Panc1 (cell line): ENCODE data around the gene UGT1A6. TPM values are rescaled to one million over a fixed set of nuclear protein-coding genes. Genes with fewer than 3 reads are reported as not detected.

Experiments
- ATAC-seq: fragments of 200-7000 bp; cut with Tn5 transposase; 2 replicates; pipeline ENCODE4 v1.9.1; 2020; ENCODE audit warnings: mild to moderate bottlenecking, moderate library complexity
- BruUV-seq: library from RNA; stranded (reverse); fragments of 400-500 nt; replicated peaks from 2 replicates; lab custom pipeline; 2021; lab: Mats Ljungman, UMichigan
- CTCF ChIA-PET: fragments of 300-600 bp; sonication (Branson Sonifier 250); formaldehyde crosslinking; loops from one replicate; lab custom pipeline; 2022; ENCODE audit warnings: antibody characterized with exemption; lab: Charles Lee
- POLR2A ChIA-PET: fragments of 300-600 bp; sonication (Branson Sonifier 250); formaldehyde crosslinking; loops from one replicate; lab custom pipeline; 2022; ENCODE audit warnings: antibody characterized with exemption; lab: Charles Lee
- DNase-seq: peaks from one replicate; pipeline ENCODE4 v3.0.0-alpha.2; 2010; ENCODE audit warnings: low read depth, low spot score
- H3K27ac ChIP-seq: 2 replicates; pipeline ENCODE4 v1.5.1; 2011; ENCODE audit warnings: mild to moderate bottlenecking, low read length, inconsistent platforms
- H3K27me3 ChIP-seq: fragments of 200-500 bp; sonication (Bioruptor generic); 2 replicates; pipeline ENCODE4 v1.6.0; 2014; ENCODE audit warnings: low read length, inconsistent platforms; ENCODE audit not compliant: control insufficient read depth, insufficient read depth
- H3K36me3 ChIP-seq: fragments of 200-500 bp; sonication (Bioruptor generic); 2 replicates; pipeline ENCODE4 v1.5.1; 2014; ENCODE audit warnings: inconsistent platforms, mild to moderate bottlenecking, low read length, moderate library complexity; ENCODE audit not compliant: control insufficient read depth, insufficient read depth
- H3K4me1 ChIP-seq: 2 replicates; pipeline ENCODE4 v1.5.1; 2011; ENCODE audit warnings: inconsistent platforms, mild to moderate bottlenecking, low read length, moderate library complexity; ENCODE audit not compliant: control insufficient read depth, insufficient read depth
- H3K4me3 ChIP-seq, 2 experiments: 2 replicates each; pipeline ENCODE4 v1.5.1; 2011 to 2012; ENCODE audit warnings: low read depth in 2 of 2, low read length in 2 of 2, mild to moderate bottlenecking in 2 of 2, inconsistent platforms in 1 of 2, moderate library complexity in 1 of 2
- H3K9me3 ChIP-seq: fragments of 200-500 bp; sonication (Bioruptor generic); 2 replicates; pipeline ENCODE4 v1.5.1; 2014; ENCODE audit warnings: low read depth, mild to moderate bottlenecking, inconsistent platforms, low read length, moderate library complexity; ENCODE audit not compliant: control insufficient read depth, insufficient read depth
- CTCF ChIP-seq: fragments of 450-650 bp; IDR thresholded peaks from 2 replicates; pipeline ENCODE4 v1.5.1; 2017; ENCODE audit warnings: mild to moderate bottlenecking
- POLR2AphosphoS5 ChIP-seq: IDR thresholded peaks from 2 replicates; pipeline ENCODE4 v1.6.1; 2012; ENCODE audit warnings: mild to moderate bottlenecking, low read depth, low read length, moderate library complexity
- REST ChIP-seq, 2 experiments: IDR thresholded peaks; 2 replicates each; pipeline ENCODE4 v1.6.1; 2011 to 2012; ENCODE audit warnings: low read depth in 2 of 2, control low read depth in 1 of 2, low read length in 1 of 2, mild to moderate bottlenecking in 1 of 2, moderate library complexity in 1 of 2; ENCODE audit not compliant: insufficient read depth in 1 of 2
- SIN3A ChIP-seq: IDR thresholded peaks from 2 replicates; pipeline ENCODE4 v1.6.1; 2012; ENCODE audit warnings: low read depth, mild to moderate bottlenecking, low read length, moderate library complexity, borderline replicate concordance; ENCODE audit not compliant: insufficient read depth
- TCF7L2 ChIP-seq: IDR thresholded peaks from 2 replicates; pipeline ENCODE4 v1.6.1; 2011; ENCODE audit warnings: mild to moderate bottlenecking, low read depth, low read length, inconsistent platforms
- in situ Hi-C: cut with HindIII; loops from 2 replicates; pipeline ENCODE4 v1.10.0; 2016; ENCODE audit warnings: low sequenced_read_pairs, low pct_unique_long_range_greater_than_20kb
- intact Hi-C: fragments of 100-400 bp; cut with micrococcal nuclease; formaldehyde crosslinking; loops from one replicate; pipeline ENCODE4 v1.10.0; 2022; ENCODE audit not compliant: unreplicated experiment
- total RNA-seq: library from RNA; stranded (reverse); gene quantifications from one replicate; pipeline ENCODE4 v1.2.1, GENCODE V29; 2021; ENCODE audit not compliant: unreplicated experiment

Gene UGT1A6
- total RNA-seq, 1 experiment from 2014 or later, result not detected

GRCh38 chr2:233756429-233757081, 63.9 kb downstream of the UGT1A6 start:
- intact Hi-C loops (no loop called here), in situ Hi-C loops (no loop called here)
- CTCF ChIA-PET, result no interaction called here
- ATAC-seq (no peak), DNase-seq (no peak)
- Histone ChIP-seq H3K27ac (no peak overlapping the region), H3K27me3 (no peaks in the 10 kb centered on the region), H3K4me3 (no peak overlapping the region), H3K4me1 (no peaks in the 10 kb centered on the region), H3K9me3 (no peaks in the 10 kb centered on the region), H3K36me3 (no peaks in the 10 kb centered on the region)
- no TSS peak for BruUV-seq
- POLR2A ChIA-PET, result no interaction called here
- TF ChIP-seq TCF7L2 (no peak), SIN3A (no peak), POLR2AphosphoS5 (no peak), REST (IDR thresholded peaks at IDR 0.05; ENCODE audit: insufficient read depth in 1 of 2, low read depth in 2 of 2, low read length in 1 of 2) (no peak), CTCF (no peak)

DNA sequence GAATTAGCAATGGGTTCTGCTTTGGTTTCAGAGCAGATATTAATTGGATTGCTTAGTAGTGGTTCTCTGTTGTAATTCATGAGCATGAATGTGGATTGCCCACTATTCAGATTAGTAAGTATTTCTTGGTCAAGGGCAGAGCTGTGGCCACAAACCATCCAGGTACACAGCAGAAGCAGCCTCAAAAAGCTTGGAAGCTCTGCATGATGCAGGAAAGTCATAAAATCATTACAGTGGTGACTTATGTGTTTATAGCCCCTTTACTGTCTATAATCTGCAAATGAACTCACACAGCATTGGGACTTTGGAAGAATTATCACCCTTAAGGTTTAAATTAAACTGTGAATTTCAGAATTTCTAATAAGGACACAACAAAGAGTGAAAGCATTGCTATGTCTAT, 65.5 kb downstream of the UGT1A6 start:
- H3K27me3 ChIP-seq, result peaks cover 2% of the 10 kb centered on the region; the same call in 1 of the 2 replicates
- ChIA-PET POLR2A (no interaction called here), CTCF (no interaction called here)
- DNase-seq, result no peak
- in situ Hi-C loops, result no loop called here
- no TSS peak for BruUV-seq
- H3K27ac ChIP-seq, result no peak overlapping the region
- TF ChIP-seq TCF7L2 (no peak), SIN3A (no peak), CTCF (no peak), REST (IDR thresholded peaks at IDR 0.05; ENCODE audit: insufficient read depth in 1 of 2, low read depth in 2 of 2, low read length in 1 of 2) (no peak), POLR2AphosphoS5 (no peak)
- ATAC-seq, result no peak
- no peaks in the 10 kb centered on the region for H3K36me3 ChIP-seq
- H3K4me1 ChIP-seq, result no peaks in the 10 kb centered on the region
- H3K9me3 ChIP-seq, result no peaks in the 10 kb centered on the region
- intact Hi-C loops, result no loop called here
- no peak overlapping the region for H3K4me3 ChIP-seq
